Anterior cingulate cortex (tissue), 58 donors: Measurements from ENCODE around the gene PXYLP1.
"Not testable (repeated sequence)": the region's sequence is repeated elsewhere in the genome, so short reads cannot be mapped to it uniquely, and the experiment has no call there.

ENCODE experiments used
- DNase-seq, 58 donors: peaks; one replicate each; lab custom pipeline; 2025; lab: John Stamatoyannopoulos, UW

Gene PXYLP1

DNA sequence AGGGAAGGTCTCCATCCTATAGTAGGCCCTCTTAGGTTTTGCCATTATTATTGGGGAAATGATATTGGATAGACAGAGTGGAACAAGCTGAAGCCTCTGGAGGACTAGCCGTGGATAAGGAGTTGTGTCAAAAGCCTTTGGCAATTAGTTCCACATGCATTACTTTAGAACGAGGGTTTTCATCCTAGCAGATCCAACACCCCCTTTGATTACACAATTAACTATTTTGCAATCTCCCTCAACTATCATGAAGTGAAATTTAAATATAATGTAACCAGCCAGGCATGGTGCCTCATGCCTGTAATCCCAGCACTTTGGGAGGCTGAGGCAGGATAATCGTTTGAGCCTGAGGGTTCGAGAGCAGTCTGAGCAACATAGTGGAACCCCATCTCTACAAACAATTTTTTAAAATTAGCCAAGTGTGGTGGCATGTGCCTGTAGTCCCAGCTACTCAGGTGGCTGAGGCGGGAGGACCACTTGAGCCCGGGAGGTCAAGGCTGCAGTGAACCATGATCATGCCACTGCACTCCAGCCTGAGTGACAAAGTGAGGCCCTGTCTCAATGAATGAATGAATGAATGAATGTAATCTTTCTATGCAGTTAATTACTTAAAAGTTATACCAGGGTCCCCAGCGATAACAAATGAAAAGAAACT, 56.8 kb downstream of the PXYLP1 start:
- DNase-seq: no peak

GRCh38 chr3:141289228-141289772, 57.7 kb downstream of the PXYLP1 start:
- DNase-seq: no peak

GRCh38 chr3:141291559-141292355, 60.1 kb downstream of the PXYLP1 start:
- DNase-seq: no peak

DNA sequence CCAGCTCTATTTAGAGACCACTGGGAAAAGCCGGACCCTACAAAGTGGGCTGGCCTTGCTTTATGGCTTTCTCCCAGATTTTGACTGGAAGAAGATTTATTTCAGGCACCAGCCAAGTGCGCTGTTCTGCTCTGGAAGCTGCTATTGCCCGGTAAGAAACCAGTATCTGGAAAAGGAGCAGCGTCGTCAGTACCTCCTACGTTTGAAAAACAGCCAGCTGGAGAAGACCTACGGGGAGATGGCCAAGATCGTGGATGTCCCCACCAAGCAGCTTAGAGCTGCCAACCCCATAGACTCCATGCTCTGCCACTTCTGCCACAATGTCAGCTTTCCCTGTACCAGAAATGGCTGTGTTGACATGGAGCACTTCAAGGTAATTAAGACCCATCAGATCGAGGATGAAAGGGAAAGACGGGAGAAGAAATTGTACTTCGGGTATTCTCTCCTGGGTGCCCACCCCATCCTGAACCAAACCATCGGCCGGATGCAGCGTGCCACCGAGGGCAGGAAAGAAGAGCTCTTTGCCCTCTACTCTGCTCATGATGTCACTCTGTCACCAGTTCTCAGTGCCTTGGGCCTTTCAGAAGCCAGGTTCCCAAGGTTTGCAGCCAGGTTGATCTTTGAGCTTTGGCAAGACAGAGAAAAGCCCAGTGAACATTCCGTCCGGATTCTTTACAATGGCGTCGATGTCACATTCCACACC, 60.9 kb downstream of the PXYLP1 start:
- DNase-seq: peak in 6 of 58 donors; percentile 6 to 41 (median 21)

DNA sequence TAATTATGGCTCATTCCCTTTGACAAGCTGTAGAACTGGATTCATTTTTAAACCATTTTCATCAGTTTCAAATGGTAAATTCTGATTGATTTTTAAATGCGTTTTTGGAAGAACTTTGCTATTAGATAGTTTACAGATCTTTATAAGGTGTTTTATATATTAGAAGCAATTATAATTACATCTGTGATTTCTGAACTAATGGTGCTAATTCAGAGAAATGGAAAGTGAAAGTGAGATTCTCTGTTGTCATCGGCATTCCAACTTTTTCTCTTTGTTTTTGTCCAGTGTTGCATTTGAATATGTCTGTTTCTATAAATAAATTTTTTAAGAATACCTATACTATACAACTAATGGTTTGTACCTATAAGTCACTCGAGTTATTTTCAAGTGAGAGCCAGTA, 62.7 kb downstream of the PXYLP1 start:
- DNase-seq: no peak

DNA sequence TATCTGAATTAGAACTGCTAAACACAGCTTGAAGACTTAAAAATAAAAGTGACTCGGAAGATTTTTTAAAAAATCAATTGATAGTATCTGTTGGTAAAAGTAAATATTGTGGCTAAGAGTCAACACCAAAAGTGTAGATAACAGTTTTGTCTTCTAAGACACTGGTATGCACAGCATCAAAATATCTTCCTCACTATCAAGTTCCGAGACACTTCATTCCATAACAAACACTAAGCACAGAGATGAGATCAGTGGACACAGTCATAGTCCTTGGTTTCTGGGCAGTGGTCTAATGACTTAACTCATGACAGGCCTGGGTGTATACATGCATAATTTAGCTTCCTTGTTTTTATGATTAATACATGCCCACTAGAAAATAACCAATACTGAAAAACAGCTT, 63.2 kb downstream of the PXYLP1 start:
- no peak for DNase-seq

DNA sequence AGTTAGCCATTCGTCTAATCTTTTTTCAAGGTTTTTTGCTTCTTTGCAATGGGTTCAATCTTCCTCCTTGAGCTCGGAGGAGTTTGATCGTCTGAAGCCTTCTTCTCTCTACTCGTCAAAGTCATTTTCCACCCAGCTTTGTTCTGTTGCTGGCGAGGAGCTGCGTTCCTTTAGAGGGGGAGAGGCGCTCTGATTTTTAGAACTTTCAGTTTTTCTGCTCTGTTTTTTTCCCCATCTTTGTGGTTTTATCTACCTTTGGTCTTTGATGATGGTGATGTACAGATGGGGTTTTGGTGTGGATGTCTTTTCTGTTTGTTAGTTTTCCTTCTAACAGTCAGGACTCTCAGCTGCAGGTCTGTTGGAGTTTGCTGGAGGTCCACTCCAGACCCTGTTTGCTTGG, 68.8 kb downstream of the PXYLP1 start:
- DNase-seq: not testable (repeated sequence)

GRCh38 chr3:141302364-141303141, 70.9 kb downstream of the PXYLP1 start:
- DNase-seq: peak in 3 of 58 donors; percentile 14 to 30 (median 23)

DNA sequence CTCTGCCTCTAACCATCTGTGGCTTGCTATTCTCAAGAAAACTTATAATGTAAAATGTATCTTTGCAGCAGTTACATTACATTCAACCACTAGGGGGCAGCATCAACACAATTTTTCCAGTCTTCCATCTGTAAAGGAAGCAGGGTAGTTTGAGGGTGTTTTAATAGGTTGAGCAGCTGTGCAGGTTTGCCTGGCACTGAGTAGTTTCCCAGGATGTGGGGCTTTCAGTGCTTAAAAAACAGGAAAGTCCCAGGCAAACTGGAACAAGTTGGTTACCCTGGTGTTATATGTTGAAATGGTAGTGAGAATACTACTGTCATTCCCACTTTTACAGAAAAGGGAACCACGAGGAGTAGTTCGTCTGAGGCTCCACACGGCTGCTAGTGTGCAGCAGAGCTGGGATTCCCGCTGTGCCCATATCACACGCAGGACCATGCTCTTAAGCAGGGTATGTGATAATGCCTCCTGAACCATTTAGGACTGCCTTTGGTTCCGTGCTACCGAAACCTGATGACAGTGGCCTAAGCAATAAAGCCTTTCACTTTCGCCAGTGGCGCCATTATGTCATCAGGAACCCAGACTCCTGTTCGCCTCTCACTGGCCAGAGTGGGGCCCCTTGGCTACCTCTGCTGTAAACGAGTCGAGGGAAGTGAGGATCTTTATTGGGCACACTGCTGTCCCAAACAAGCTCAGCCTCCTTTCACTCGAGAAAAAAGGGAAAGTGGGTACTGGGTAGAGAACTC, 72.0 kb downstream of the PXYLP1 start:
- DNase-seq: peak in 19 of 58 donors; percentile 12 to 75 (median 29)

GRCh38 chr3:141305436-141305835, 73.8 kb downstream of the PXYLP1 start:
- DNase-seq: no peak

DNA sequence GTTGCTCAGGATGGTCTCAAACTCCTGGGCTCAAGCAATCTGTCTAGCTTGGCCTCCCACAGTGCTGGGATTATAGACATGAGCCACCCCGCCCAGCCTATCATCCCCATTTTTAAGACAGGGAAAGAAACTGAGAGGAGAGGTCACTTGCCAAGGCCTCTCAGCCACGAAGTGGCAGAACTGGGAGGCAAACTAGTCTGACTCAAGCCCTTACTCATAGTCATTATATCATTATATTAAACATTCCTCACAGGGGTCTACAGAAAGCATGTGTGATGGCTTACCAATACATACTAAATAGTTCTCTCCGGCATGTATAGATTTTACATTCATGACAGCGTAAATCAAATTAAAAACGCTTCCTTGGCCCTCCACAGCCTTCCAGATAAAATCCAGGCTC, 74.7 kb downstream of the PXYLP1 start:
- DNase-seq: no peak

GRCh38 chr3:141306922-141307321, 75.3 kb downstream of the PXYLP1 start:
- no peak for DNase-seq

- DNase-seq: no peak
Observed at GRCh38 chr3:141307351-141308059, 75.9 kb downstream of the PXYLP1 start.

GRCh38 chr3:141308588-141309218, 77.1 kb downstream of the PXYLP1 start:
- DNase-seq: peak in 14 of 58 donors; percentile 7 to 40 (median 30)

GRCh38 chr3:141311170-141311495, 79.5 kb downstream of the PXYLP1 start:
- DNase-seq: peak in 1 of 58 donors; percentile 57

DNA sequence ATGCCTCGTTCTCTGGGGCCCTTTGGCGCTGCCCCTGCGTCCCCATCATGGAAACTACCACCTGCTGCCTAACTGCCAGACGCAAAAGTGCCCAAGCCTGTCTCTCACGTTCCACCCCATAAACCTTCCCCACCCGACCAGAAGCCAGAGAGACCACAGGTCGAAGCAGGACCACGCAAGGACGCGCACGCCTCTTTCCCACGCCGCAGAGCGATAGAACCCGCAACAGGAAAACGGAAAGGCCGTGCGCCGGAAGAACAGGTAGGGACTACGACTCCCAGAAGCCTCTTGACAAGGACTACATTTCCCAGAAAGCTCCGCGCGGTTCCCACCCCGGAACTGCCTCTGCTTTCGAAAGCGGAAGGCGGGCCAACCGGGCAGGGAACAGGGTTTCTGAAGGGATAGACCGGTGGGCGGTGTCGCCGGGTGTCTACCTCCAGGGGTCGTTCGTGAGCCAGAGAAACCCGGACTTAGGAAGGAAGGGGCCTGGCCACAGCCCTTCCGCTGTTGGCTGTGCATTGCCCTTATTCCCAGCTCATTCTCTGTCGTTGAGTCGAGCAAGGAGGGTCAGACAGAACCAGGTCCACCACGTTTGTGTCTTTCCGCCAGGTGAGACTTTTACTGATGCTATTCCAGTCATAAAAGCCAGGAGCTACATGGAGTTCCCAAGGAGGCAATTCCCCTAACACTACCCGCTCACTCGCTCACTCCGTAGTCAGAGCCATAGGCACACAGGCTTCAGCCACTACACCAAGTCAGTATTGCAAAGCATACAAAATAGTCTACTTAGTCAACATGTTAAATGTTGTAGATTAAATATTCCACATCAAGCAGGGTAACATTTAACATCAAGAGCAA, 80.1 kb downstream of the PXYLP1 start:
- DNase-seq: peak; percentile 84 to 98 (median 96)

GRCh38 chr3:141312354-141313092, 80.9 kb downstream of the PXYLP1 start:
- DNase-seq: no peak
